ENCODE measurements around the gene ZNF333. TPM values are rescaled to one million over a fixed set of nuclear protein-coding genes. Genes with fewer than 3 reads are reported as not detected.

ZNF333 gene
- total and polyA plus RNA-seq, 2 of the 4 experiments (the other 2 are of a cell fraction), result 9.8 to 15.1 TPM

GRCh38 chr19:14761607-14762006 is 71.8 kb downstream of the ZNF333 start:
- Histone ChIP-seq H3K9ac (ENCODE audit: low read depth, low read length) (no peak overlapping the region), H3K4me3 (ENCODE audit: insufficient read depth, low read depth, low read length) (no peak overlapping the region), H2AK5ac (ENCODE audit: low read depth, low read length) (no peak overlapping the region), H3K4ac (ENCODE audit: low read depth, low read length) (no peak overlapping the region), H2AFZ (replicated peaks; ENCODE audit: low read length, poor library complexity) (no peak overlapping the region), H4K8ac (ENCODE audit: low read depth in 2 of 2, low read length in 2 of 2) (no peak overlapping the region), H3K9me3 (ENCODE audit: control insufficient read depth, insufficient read depth, low read length) (no peaks in the 10 kb centered on the region; the same call in 1 of the 2 replicates), H2AK9ac (replicated peaks; ENCODE audit: low read depth, low read length, poor library complexity) (no peak overlapping the region), H2BK20ac (ENCODE audit: low read depth, low read length) (no peak overlapping the region), H3K23ac (ENCODE audit: low read depth, low read length) (no peak overlapping the region), H2BK5ac (ENCODE audit: low read depth, low read length, poor library complexity, severe bottlenecking) (no peak overlapping the region), H3K36me3 (ENCODE audit: control insufficient read depth, insufficient read depth, low read length) (no peaks in the 10 kb centered on the region), H4K5ac (ENCODE audit: low read depth, low read length) (no peak overlapping the region), H3K79me1 (ENCODE audit: low read depth in 1 of 2, low read length in 2 of 2) (no peaks in the 10 kb centered on the region), H3K27ac (ENCODE audit: insufficient read depth, low read length) (no peak overlapping the region), H2BK120ac (ENCODE audit: low read depth, low read length) (no peak overlapping the region), H2BK15ac (ENCODE audit: low read depth, low read length) (no peak overlapping the region), H4K91ac (ENCODE audit: insufficient read depth, low read depth, low read length) (no peak overlapping the region), H3K18ac (ENCODE audit: low read depth, low read length) (no peak overlapping the region), H3K4me1 (ENCODE audit: control insufficient read depth, insufficient read depth, low read length) (no peaks in the 10 kb centered on the region), H4K20me1 (ENCODE audit: insufficient read depth, low read length) (no peaks in the 10 kb centered on the region), H3K4me2 (ENCODE audit: low read depth, low read length) (no peak overlapping the region), H3K27me3 (ENCODE audit: control insufficient read depth, insufficient read depth, low read length) (no peaks in the 10 kb centered on the region), H3K56ac (ENCODE audit: extremely low read depth, insufficient read depth, low read length) (no peak overlapping the region), H3K9me1 (ENCODE audit: insufficient read depth, low read length) (no peaks in the 10 kb centered on the region), H3K14ac (replicated peaks; ENCODE audit: low read depth, low read length) (no peak overlapping the region)
- TF ChIP-seq CEBPB (IDR thresholded peaks at IDR 0.05; ENCODE audit: low read depth, low read length) (no peak), SMC3 (IDR thresholded peaks at IDR 0.05; ENCODE audit: low read depth, low read length) (no peak), NFE2L2 (IDR thresholded peaks at IDR 0.05; ENCODE audit: low read depth, low read length) (no peak), ELK1 (IDR thresholded peaks at IDR 0.05; ENCODE audit: borderline replicate concordance, low read depth, low read length) (no peak), CHD1 (IDR thresholded peaks at IDR 0.05; ENCODE audit: low read depth, low read length) (no peak), POLR2A (IDR thresholded peaks at IDR 0.05; ENCODE audit: low read depth, low read length) (no peak), RAD21 (IDR thresholded peaks at IDR 0.05; ENCODE audit: low read length) (no peak), USF2 (IDR thresholded peaks at IDR 0.05; ENCODE audit: low read depth, low read length) (no peak), MAFK (IDR thresholded peaks at IDR 0.05; ENCODE audit: low read depth, low read length) (no peak), FOS (IDR thresholded peaks at IDR 0.05; ENCODE audit: low read depth, low read length) (no peak), MAZ (IDR thresholded peaks at IDR 0.05; ENCODE audit: borderline replicate concordance, low read depth, low read length) (no peak), BHLHE40 (IDR thresholded peaks at IDR 0.05; ENCODE audit: low read depth, low read length) (no peak), MXI1 (IDR thresholded peaks at IDR 0.05; ENCODE audit: borderline replicate concordance, low read depth, low read length) (no peak)
- ChIA-PET CTCF (no interaction called here), POLR2A (ENCODE audit: unreplicated experiment) (no interaction called here)
- DNase-seq, result no peak
- ATAC-seq (ENCODE audit: low read depth), result no peak
- intact Hi-C loops (cut with micrococcal nuclease) (no loop called here), dilution Hi-C loops (cut with HindIII; ENCODE audit: low sequenced_read_pairs, unreplicated experiment) (no loop called here), in situ Hi-C loops (cut with MboI; ENCODE audit: low sequenced_read_pairs) (no loop called here)
- 0% methylated on average over 1 of the region's 5 CpGs; no CpG with 5 or more reads in 1 of the 2 experiments for WGBS, 2 experiments (ENCODE audit: extremely low coverage in 2 of 2, insufficient read length in 1 of 2)
- BruUV-seq (replicated peaks), result no TSS peak

All from IMR-90 (cell line).